GM12878 (cell line): ENCODE data around the gene ABHD1. TPM values are rescaled to one million over a fixed set of nuclear protein-coding genes. Genes with fewer than 3 reads are reported as not detected.

Source experiments
- ATAC-seq: fragments of 200-7000 bp; cut with Tn5 transposase; 3 replicates; pipeline ENCODE4 v1.9.1; 2020; ENCODE audit warnings: mild to moderate bottlenecking, moderate library complexity
- BruUV-seq: library from RNA; stranded (reverse); fragments of 400-500 nt; replicated peaks from 2 replicates; lab custom pipeline; 2021; lab: Mats Ljungman, UMichigan
- CTCF ChIA-PET: fragments of 300-600 bp; sonication (Branson Sonifier 250); formaldehyde crosslinking; extraction: SDS; loops from one replicate; lab custom pipeline; 2021; ENCODE audit warnings: inconsistent platforms; lab: Yijun Ruan, JAX
- POLR2A ChIA-PET: fragments of 350-600 bp; formaldehyde crosslinking; extraction: SDS; loops from one replicate; lab custom pipeline; 2021; ENCODE audit warnings: inconsistent platforms; lab: Charles Lee
- RAD21 ChIA-PET: fragments of 300-600 bp; sonication (Branson Sonifier 250); formaldehyde crosslinking; loops from one replicate; lab custom pipeline; 2023; ENCODE audit warnings: antibody characterized with exemption; ENCODE audit not compliant: unreplicated experiment; lab: Charles Lee
- SMC1A ChIA-PET: fragments of 300-600 bp; sonication (Branson Sonifier 250); formaldehyde crosslinking; loops from one replicate; lab custom pipeline; 2023; ENCODE audit not compliant: unreplicated experiment, uncharacterized antibody; lab: Charles Lee
- DNase-seq: peaks from one replicate; pipeline ENCODE4 v3.0.0-alpha.2; 2011; ENCODE audit warnings: low read depth, low spot score
- FAIRE-seq: peaks from 3 replicates; lab custom pipeline; 2011; peaks lifted over from hg19 to GRCh38; lab: Jason Lieb, UNC
- H2AFZ ChIP-seq: 2 replicates; pipeline ENCODE4 v1.6.0; 2011; ENCODE audit warnings: low read depth, low read length, control low read depth; ENCODE audit not compliant: control insufficient read depth
- H3K27ac ChIP-seq: 2 replicates; pipeline ENCODE4 v1.5.1; 2011; ENCODE audit warnings: control low read depth; ENCODE audit not compliant: control insufficient read depth, insufficient read depth
- H3K27me3 ChIP-seq, 2 experiments: replicated peaks in 1 of 2; 2 replicates each; pipeline versions ENCODE4 v1.6.0 to v1.6.1; 2011; ENCODE audit warnings: low read length in 1 of 2; ENCODE audit not compliant: control insufficient read depth in 2 of 2, insufficient read depth in 2 of 2
- H3K36me3 ChIP-seq, 2 experiments: 2 replicates each; pipeline ENCODE4 v1.5.1; 2011; ENCODE audit warnings: low read length in 1 of 2; ENCODE audit not compliant: control insufficient read depth in 2 of 2, insufficient read depth in 2 of 2
- H3K4me1 ChIP-seq: 2 replicates; pipeline ENCODE4 v1.6.1; 2011; ENCODE audit warnings: mild to moderate bottlenecking, low read length, moderate library complexity, mixed read lengths; ENCODE audit not compliant: control insufficient read depth, insufficient read depth
- H3K4me2 ChIP-seq: 2 replicates; pipeline ENCODE4 v1.6.0; 2011; ENCODE audit warnings: control low read depth; ENCODE audit not compliant: control insufficient read depth, insufficient read depth
- H3K4me3 ChIP-seq: fragments of 200-600 bp; sonication (generic); 2 replicates; pipeline ENCODE4 v1.5.1; 2016
- H3K79me2 ChIP-seq: 2 replicates; pipeline ENCODE4 v1.6.0; 2011; ENCODE audit warnings: low read length; ENCODE audit not compliant: control insufficient read depth, insufficient read depth
- H3K9ac ChIP-seq: 2 replicates; pipeline ENCODE4 v1.8.0; 2011; ENCODE audit warnings: low read length, control low read depth, mixed read lengths; ENCODE audit not compliant: control insufficient read depth, insufficient read depth
- H3K9me3 ChIP-seq: replicated peaks from 3 replicates; pipeline ENCODE4 v1.5.1; 2011; ENCODE audit warnings: mild to moderate bottlenecking, low read length; ENCODE audit not compliant: control insufficient read depth, insufficient read depth
- H4K20me1 ChIP-seq: 2 replicates; pipeline ENCODE4 v1.6.0; 2011; ENCODE audit not compliant: control insufficient read depth, insufficient read depth
- ATF2 ChIP-seq: IDR thresholded peaks from 2 replicates; pipeline ENCODE4 v1.6.1; 2012; ENCODE audit warnings: low read length, inconsistent platforms
- CBX3 ChIP-seq: fragments of 200-600 bp; sonication (generic); IDR thresholded peaks from 2 replicates; pipeline ENCODE4 v1.6.1; 2016; ENCODE audit warnings: low read depth, borderline replicate concordance
- EED ChIP-seq: sonication (generic); IDR thresholded peaks from 2 replicates; pipeline ENCODE4 v1.6.1; 2016; ENCODE audit warnings: antibody characterized with exemption, low read depth
- EGR1 ChIP-seq, 2 experiments: IDR thresholded peaks; 1 replicate in 1 of 2; 2 replicates in 1 of 2; pipeline ENCODE4 v1.6.1; 2011 to 2012; ENCODE audit warnings: low read depth in 2 of 2, low read length in 2 of 2, borderline replicate concordance in 1 of 2, mild to moderate bottlenecking in 1 of 2, moderate library complexity in 1 of 2
- IKZF2 ChIP-seq, 2 experiments: fragments of 450-650 bp; IDR thresholded peaks; 2 replicates each; pipeline ENCODE4 v1.6.1; 2017; ENCODE audit warnings: mild to moderate bottlenecking in 2 of 2, moderate library complexity in 2 of 2
- LARP7 ChIP-seq: fragments of 450-650 bp; IDR thresholded peaks from 2 replicates; pipeline ENCODE4 v1.6.1; 2017; ENCODE audit warnings: mild to moderate bottlenecking
- NR2C1 ChIP-seq: fragments of 450-650 bp; IDR thresholded peaks from 2 replicates; pipeline ENCODE4 v1.6.1; 2017; ENCODE audit warnings: antibody characterized with exemption, mild to moderate bottlenecking, moderate library complexity
- SMARCA5 ChIP-seq: fragments of 450-650 bp; IDR thresholded peaks from 2 replicates; pipeline ENCODE4 v1.6.1; 2017; ENCODE audit warnings: mild to moderate bottlenecking
- WGBS: methylation state at CpG from one replicate; pipeline ENCODE4 v1.1.6; 2016; ENCODE audit warnings: low lambda C conversion rate; ENCODE audit not compliant: insufficient replicate concordance, insufficient coverage; ENCODE audit errors: missing lambda C conversion rate; 5-methylcytosine and 5-hydroxymethylcytosine counted together
- in situ Hi-C: fragments of 300-500 bp; cut with MboI; formaldehyde crosslinking; loops from 9 replicates; pipeline ENCODE4 v1.14.3; 2018; ENCODE audit warnings: mixed read lengths
- intact Hi-C: fragments of 100-400 bp; cut with micrococcal nuclease; formaldehyde crosslinking; loops from one replicate; pipeline ENCODE4 v1.14.2; 2022; ENCODE audit not compliant: unreplicated experiment
- polyA plus RNA-seq, 11 experiments: library from polyadenylated mRNA; depleted of rRNA in 4 of 11; unstranded in 6 of 11; stranded (reverse) in 5 of 11; fragments of >200 nt; fragmentation: Nextera tagmentation in 4 of 11; fragmentation: Illumina TruSeq in 1 of 11; extraction: Ambion mirVana in 4 of 11; extraction: Trizol in 1 of 11; gene quantifications; 1 replicate in 1 of 11; 2 replicates in 10 of 11; pipeline versions ENCODE4 v1.2.1 to v1.2.3, GENCODE V29; 2011 to 2016; ENCODE audit warnings: inconsistent platforms in 2 of 11, missing spikeins in 2 of 11, low read depth in 1 of 11
- total RNA-seq, 4 experiments: library from RNA; depleted of rRNA in 3 of 4; stranded (reverse); fragments of >200 nt in 3 of 4; fragmentation: Illumina TruSeq in 1 of 4; extraction: Trizol in 1 of 4; gene quantifications; 2 replicates each; pipeline versions ENCODE4 v1.2.1 to v1.2.3, GENCODE V29; 2013 to 2021

The ABHD1 gene
- total and polyA plus RNA-seq, 10 of the 15 experiments (the other 5 are each of a cell fraction or from before 2014, with no cell fraction given): 0.04 to 0.35 (median 0.17) TPM; not detected in 2

- TF ChIP-seq IKZF2 (IDR thresholded peaks at IDR 0.05): no peak
- TF ChIP-seq LARP7: no peak
- TF ChIP-seq EED: no peak
- no peak for TF ChIP-seq ATF2
- TF ChIP-seq CBX3: no peak
- no peak for TF ChIP-seq NR2C1
- no peak for TF ChIP-seq SMARCA5
- TF ChIP-seq EGR1 (IDR thresholded peaks at IDR 0.05; ENCODE audit: borderline replicate concordance in 1 of 2, low read depth in 2 of 2, low read length in 2 of 2): no peak
- no peak overlapping the region for H3K4me2 ChIP-seq
- FAIRE-seq: no peak
- H3K27me3 ChIP-seq: no peaks in the 10 kb centered on the region; a peak in 1 of 4 replicates
- H4K20me1 ChIP-seq: no peaks in the 10 kb centered on the region
- H3K36me3 ChIP-seq: no peaks in the 10 kb centered on the region
- RAD21 ChIA-PET: no interaction called here
- SMC1A ChIA-PET: no interaction called here
- no TSS peak for BruUV-seq
- 39% methylated on average over 7 of the region's 7 CpGs for WGBS
- POLR2A ChIA-PET: interaction anchor here (0.6 kb wide), 1 partner anchor 23 kb away, joined by 3 read pairs; no protein-coding TSS in a partner anchor
- H3K9me3 ChIP-seq: no peaks in the 10 kb centered on the region
- ATAC-seq: no peak
- H3K9ac ChIP-seq: no peak overlapping the region
- H2AFZ ChIP-seq: no peak overlapping the region
- no peak for DNase-seq
- intact Hi-C loops: no loop called here
- H3K4me1 ChIP-seq: peaks cover 5% of the 10 kb centered on the region
- CTCF ChIA-PET: no interaction called here
- peaks cover 13% of the 10 kb centered on the region for H3K79me2 ChIP-seq
- H3K27ac ChIP-seq: no peak overlapping the region
- in situ Hi-C loops: no loop called here
- H3K4me3 ChIP-seq: no peak overlapping the region
These were observed 14.5 kb downstream of the ABHD1 start for GRCh38 chr2:27138111-27138510.
